IMR-90 (cell line): ENCODE data around the gene KITLG. TPM values are rescaled to one million over a fixed set of nuclear protein-coding genes. Genes with fewer than 3 reads are reported as not detected.

Source experiments
- ATAC-seq: fragments of 200-7000 bp; cut with Tn5 transposase; 2 replicates; pipeline ENCODE4 v1.9.1; 2020; ENCODE audit warnings: low read depth, mild to moderate bottlenecking, moderate library complexity
- BruUV-seq: library from RNA; stranded (reverse); fragments of 400-500 nt; replicated peaks from 2 replicates; lab custom pipeline; 2021; lab: Mats Ljungman, UMichigan
- CTCF ChIA-PET: fragments of 300-600 bp; formaldehyde crosslinking; extraction: SDS; loops from one replicate; lab custom pipeline; 2021; ENCODE audit warnings: antibody characterized with exemption; lab: Yijun Ruan, JAX
- POLR2A ChIA-PET: fragments of 300-600 bp; sonication (Branson Sonifier 250); formaldehyde crosslinking; loops from one replicate; lab custom pipeline; 2022; ENCODE audit warnings: antibody characterized with exemption; ENCODE audit not compliant: unreplicated experiment; lab: Charles Lee
- DNase-seq: peaks from one replicate; pipeline ENCODE4 v3.0.0; 2013
- H2AFZ ChIP-seq: replicated peaks from 2 replicates; pipeline ENCODE3; 2013; ENCODE audit warnings: low read length, mild to moderate bottlenecking; ENCODE audit not compliant: poor library complexity
- H2AK5ac ChIP-seq: 2 replicates; pipeline ENCODE4 v1.6.1; 2013; ENCODE audit warnings: low read depth, low read length, inconsistent platforms
- H2AK9ac ChIP-seq: replicated peaks from 2 replicates; pipeline ENCODE3; 2013; ENCODE audit warnings: mild to moderate bottlenecking, low read depth, low read length, moderate library complexity; ENCODE audit not compliant: poor library complexity
- H2BK120ac ChIP-seq: 2 replicates; pipeline ENCODE4 v1.6.1; 2013; ENCODE audit warnings: low read depth, low read length, inconsistent platforms
- H2BK15ac ChIP-seq: 3 replicates; pipeline ENCODE4 v1.6.1; 2013; ENCODE audit warnings: low read depth, low read length, inconsistent platforms
- H2BK20ac ChIP-seq: 2 replicates; pipeline ENCODE4 v1.6.1; 2013; ENCODE audit warnings: low read depth, mild to moderate bottlenecking, inconsistent platforms, low read length, moderate library complexity
- H2BK5ac ChIP-seq: 2 replicates; pipeline ENCODE4 v1.6.1; 2013; ENCODE audit warnings: mild to moderate bottlenecking, low read depth, low read length, inconsistent platforms; ENCODE audit not compliant: poor library complexity, severe bottlenecking
- H3K14ac ChIP-seq: replicated peaks from 2 replicates; pipeline ENCODE4 v1.6.1; 2013; ENCODE audit warnings: low read depth, low read length, inconsistent platforms
- H3K18ac ChIP-seq: 2 replicates; pipeline ENCODE4 v1.6.1; 2013; ENCODE audit warnings: low read depth, low read length, control low read depth
- H3K23ac ChIP-seq: 2 replicates; pipeline ENCODE4 v1.6.1; 2013; ENCODE audit warnings: low read depth, low read length, inconsistent platforms
- H3K27ac ChIP-seq: 2 replicates; pipeline ENCODE4 v1.5.1; 2013; ENCODE audit warnings: mild to moderate bottlenecking, control low read depth, low read length; ENCODE audit not compliant: insufficient read depth
- H3K27me3 ChIP-seq: 2 replicates; pipeline ENCODE4 v1.6.1; 2013; ENCODE audit warnings: low read length; ENCODE audit not compliant: control insufficient read depth, insufficient read depth
- H3K36me3 ChIP-seq: 2 replicates; pipeline ENCODE4 v1.6.1; 2013; ENCODE audit warnings: low read length, mixed read lengths; ENCODE audit not compliant: control insufficient read depth, insufficient read depth
- H3K4ac ChIP-seq: 2 replicates; pipeline ENCODE4 v1.6.1; 2013; ENCODE audit warnings: low read depth, low read length, inconsistent platforms
- H3K4me1 ChIP-seq: 2 replicates; pipeline ENCODE4 v1.6.1; 2013; ENCODE audit warnings: low read length, mixed read lengths; ENCODE audit not compliant: control insufficient read depth, insufficient read depth
- H3K4me2 ChIP-seq: 2 replicates; pipeline ENCODE4 v1.6.1; 2013; ENCODE audit warnings: low read depth, mild to moderate bottlenecking, control low read depth, low read length, moderate library complexity
- H3K4me3 ChIP-seq: 2 replicates; pipeline ENCODE4 v1.5.1; 2013; ENCODE audit warnings: low read depth, mild to moderate bottlenecking, control low read depth, low read length, moderate library complexity; ENCODE audit not compliant: insufficient read depth
- H3K56ac ChIP-seq: 2 replicates; pipeline ENCODE4 v1.6.1; 2013; ENCODE audit warnings: low read length, inconsistent platforms; ENCODE audit not compliant: insufficient read depth; ENCODE audit errors: extremely low read depth
- H3K79me1 ChIP-seq, 2 experiments: 2 replicates each; pipeline ENCODE4 v1.6.1; 2013; ENCODE audit warnings: low read length in 2 of 2, inconsistent platforms in 1 of 2, low read depth in 1 of 2
- H3K9ac ChIP-seq: 2 replicates; pipeline ENCODE4 v1.6.1; 2013; ENCODE audit warnings: low read depth, low read length, control low read depth
- H3K9me1 ChIP-seq: 2 replicates; pipeline ENCODE4 v1.6.1; 2013; ENCODE audit warnings: low read length, inconsistent platforms; ENCODE audit not compliant: insufficient read depth
- H3K9me3 ChIP-seq: 2 replicates; pipeline ENCODE4 v1.6.1; 2013; ENCODE audit warnings: low read length; ENCODE audit not compliant: control insufficient read depth, insufficient read depth
- H4K20me1 ChIP-seq: 2 replicates; pipeline ENCODE4 v1.6.1; 2013; ENCODE audit warnings: low read length, inconsistent platforms; ENCODE audit not compliant: insufficient read depth
- H4K5ac ChIP-seq: 2 replicates; pipeline ENCODE4 v1.6.1; 2013; ENCODE audit warnings: mild to moderate bottlenecking, low read depth, low read length, control low read depth
- H4K8ac ChIP-seq, 2 experiments: 2 replicates each; pipeline ENCODE4 v1.6.1; 2013; ENCODE audit warnings: low read depth in 2 of 2, low read length in 2 of 2, control low read depth in 1 of 2, inconsistent platforms in 1 of 2
- H4K91ac ChIP-seq: 2 replicates; pipeline ENCODE4 v1.6.1; 2013; ENCODE audit warnings: low read depth, low read length, inconsistent platforms; ENCODE audit not compliant: insufficient read depth
- FOS ChIP-seq: fragments of 150-350 bp; IDR thresholded peaks from 2 replicates; pipeline ENCODE4 v1.6.1; 2016; ENCODE audit warnings: low read depth, low read length
- WGBS, 2 experiments: methylation state at CpG; one replicate each; pipeline versions ENCODE4 v1.1.5 to v1.1.7; 2013; ENCODE audit warnings: missing lambda C conversion rate in 2 of 2; ENCODE audit not compliant: insufficient read length in 1 of 2; ENCODE audit errors: extremely low coverage in 2 of 2; 5-methylcytosine and 5-hydroxymethylcytosine counted together
- dilution Hi-C: fragments of 300-500 bp; cut with HindIII; formaldehyde crosslinking; loops from one replicate; pipeline ENCODE4 v1.14.3; 2018; ENCODE audit warnings: low sequenced_read_pairs; ENCODE audit not compliant: unreplicated experiment
- in situ Hi-C: fragments of 300-500 bp; cut with MboI; formaldehyde crosslinking; loops from 3 replicates; pipeline ENCODE4 v1.14.3; 2019; ENCODE audit warnings: low sequenced_read_pairs, inconsistent platforms, mixed read lengths
- intact Hi-C: fragments of 100-400 bp; cut with micrococcal nuclease; formaldehyde crosslinking; loops from 2 replicates; pipeline ENCODE4 v1.10.0; 2022
- polyA plus RNA-seq, 3 experiments: library from polyadenylated mRNA; depleted of rRNA; stranded (reverse); fragments of >200 nt; gene quantifications; 2 replicates each; pipeline ENCODE4 v1.2.3, GENCODE V29; 2012; ENCODE audit warnings: low replicate concordance in 1 of 3
- total RNA-seq: library from RNA; depleted of rRNA; stranded (reverse); fragments of >200 nt; gene quantifications from 2 replicates; pipeline ENCODE4 v1.2.3, GENCODE V29; 2012
- TF ChIP-seq, protein P1 (sequence below): conservative IDR thresholded peaks from 2 replicates; pipeline ENCODE4 v1.5.1; 2012; ENCODE audit warnings: mild to moderate bottlenecking, low read depth, low read length, improper control_type of control experiment

The KITLG gene
- total and polyA plus RNA-seq, 2 of the 4 experiments (the other 2 are of a cell fraction) = 14.5 to 87.5 TPM

DNA sequence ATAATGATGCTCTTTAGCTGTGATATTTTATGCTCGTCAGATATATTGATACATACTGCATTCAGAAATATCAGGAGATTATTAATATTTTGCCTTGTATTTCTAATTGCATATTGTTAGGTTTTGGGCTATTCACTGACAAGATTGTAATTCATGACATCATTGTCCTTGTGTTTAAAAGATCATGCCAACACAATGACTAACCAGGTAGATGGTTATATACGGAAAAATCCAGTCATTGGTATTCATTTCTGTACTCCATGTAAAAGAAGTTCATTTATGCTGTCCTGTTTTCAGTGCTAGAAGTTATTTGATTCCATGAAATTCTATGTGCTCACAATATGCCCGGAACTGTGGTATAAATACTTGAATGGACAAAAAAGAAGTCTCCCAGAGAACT, 107.5 kb downstream of the KITLG start:
- Histone ChIP-seq H3K56ac (no peak overlapping the region), H2BK5ac (peak overlapping the region; percentile 59), H2AFZ (no peak overlapping the region), H3K36me3 (no peaks in the 10 kb centered on the region), H3K4me2 (peak overlapping the region; percentile 31; the same call in 1 of the 2 replicates), H2BK120ac (no peak overlapping the region), H3K14ac (no peak overlapping the region; the same call in 1 of the 2 replicates), H3K4ac (no peak overlapping the region), H3K27me3 (no peaks in the 10 kb centered on the region), H3K9me1 (no peaks in the 10 kb centered on the region), H3K9ac (no peak overlapping the region), H3K23ac (no peak overlapping the region), H4K8ac (no peak overlapping the region), H3K4me1 (peaks cover 2% of the 10 kb centered on the region; the same call in 1 of the 2 replicates), H4K5ac (no peak overlapping the region), H3K18ac (no peak overlapping the region), H3K27ac (no peak overlapping the region), H3K4me3 (no peak overlapping the region), H2BK15ac (no peak overlapping the region), H2AK5ac (no peak overlapping the region), H4K91ac (no peak overlapping the region), H2AK9ac (no peak overlapping the region), H3K9me3 (no peaks in the 10 kb centered on the region), H3K79me1 (no peaks in the 10 kb centered on the region), H4K20me1 (no peaks in the 10 kb centered on the region), H2BK20ac (no peak overlapping the region)
- peak; percentile 60 for ATAC-seq
- TF ChIP-seq, protein P1, sequence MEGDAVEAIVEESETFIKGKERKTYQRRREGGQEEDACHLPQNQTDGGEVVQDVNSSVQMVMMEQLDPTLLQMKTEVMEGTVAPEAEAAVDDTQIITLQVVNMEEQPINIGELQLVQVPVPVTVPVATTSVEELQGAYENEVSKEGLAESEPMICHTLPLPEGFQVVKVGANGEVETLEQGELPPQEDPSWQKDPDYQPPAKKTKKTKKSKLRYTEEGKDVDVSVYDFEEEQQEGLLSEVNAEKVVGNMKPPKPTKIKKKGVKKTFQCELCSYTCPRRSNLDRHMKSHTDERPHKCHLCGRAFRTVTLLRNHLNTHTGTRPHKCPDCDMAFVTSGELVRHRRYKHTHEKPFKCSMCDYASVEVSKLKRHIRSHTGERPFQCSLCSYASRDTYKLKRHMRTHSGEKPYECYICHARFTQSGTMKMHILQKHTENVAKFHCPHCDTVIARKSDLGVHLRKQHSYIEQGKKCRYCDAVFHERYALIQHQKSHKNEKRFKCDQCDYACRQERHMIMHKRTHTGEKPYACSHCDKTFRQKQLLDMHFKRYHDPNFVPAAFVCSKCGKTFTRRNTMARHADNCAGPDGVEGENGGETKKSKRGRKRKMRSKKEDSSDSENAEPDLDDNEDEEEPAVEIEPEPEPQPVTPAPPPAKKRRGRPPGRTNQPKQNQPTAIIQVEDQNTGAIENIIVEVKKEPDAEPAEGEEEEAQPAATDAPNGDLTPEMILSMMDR = no peak
- peak; percentile 11; the same call in 1 of the 2 replicates for TF ChIP-seq FOS
- in situ Hi-C loops = no loop called here
- ChIA-PET POLR2A (no interaction called here), CTCF (no interaction called here)
- dilution Hi-C loops = no loop called here
- WGBS, 2 experiments = no CpG with 5 or more reads among the region's 3 CpGs
- BruUV-seq = no TSS peak
- intact Hi-C loops = no loop called here
- peak; percentile 82 for DNase-seq
